ENCODE results near the gene PDE8A. TPM values are rescaled to one million over a fixed set of nuclear protein-coding genes. Genes with fewer than 3 reads are reported as not detected.

The PDE8A gene
- total and polyA plus RNA-seq, 2 of the 4 experiments (the other 2 are of a cell fraction) = 32.4 to 35.9 TPM

GRCh38 chr15:84950570-84951111 lies 31.0 kb upstream of the PDE8A start:
- Histone ChIP-seq H3K18ac (ENCODE audit: low read depth, low read length) (no peak overlapping the region), H3K9me1 (ENCODE audit: insufficient read depth, low read length) (peaks cover 19% of the 10 kb centered on the region), H4K8ac (ENCODE audit: low read depth in 2 of 2, low read length in 2 of 2) (no peak overlapping the region), H2BK15ac (ENCODE audit: low read depth, low read length) (no peak overlapping the region), H3K79me1 (ENCODE audit: low read depth in 1 of 2, low read length in 2 of 2) (peaks cover 0 to 8% of the 10 kb centered on the region in 2 experiments; a peak in 1 of 4 replicates), H3K14ac (replicated peaks; ENCODE audit: low read depth, low read length) (0 out of 2 replicates have a peak overlapping the region, but pooled peaks have one; percentile 40), H4K5ac (ENCODE audit: low read depth, low read length) (no peak overlapping the region), H3K4me1 (ENCODE audit: control insufficient read depth, insufficient read depth, low read length) (peaks cover 13% of the 10 kb centered on the region), H3K27ac (ENCODE audit: insufficient read depth, low read length) (no peak overlapping the region), H4K20me1 (ENCODE audit: insufficient read depth, low read length) (no peaks in the 10 kb centered on the region), H3K23ac (ENCODE audit: low read depth, low read length) (no peak overlapping the region), H3K4ac (ENCODE audit: low read depth, low read length) (no peak overlapping the region), H3K4me2 (ENCODE audit: low read depth, low read length) (no peak overlapping the region), H2BK20ac (ENCODE audit: low read depth, low read length) (no peak overlapping the region), H2AK5ac (ENCODE audit: low read depth, low read length) (peak overlapping the region; percentile 19; the same call in 1 of the 2 replicates), H3K56ac (ENCODE audit: extremely low read depth, insufficient read depth, low read length) (no peak overlapping the region), H2AFZ (replicated peaks; ENCODE audit: low read length, poor library complexity) (no peak overlapping the region), H3K27me3 (ENCODE audit: control insufficient read depth, insufficient read depth, low read length) (no peaks in the 10 kb centered on the region), H2AK9ac (replicated peaks; ENCODE audit: low read depth, low read length, poor library complexity) (no peak overlapping the region), H4K91ac (ENCODE audit: insufficient read depth, low read depth, low read length) (no peak overlapping the region), H3K9me3 (ENCODE audit: control insufficient read depth, insufficient read depth, low read length) (no peaks in the 10 kb centered on the region), H2BK120ac (ENCODE audit: low read depth, low read length) (no peak overlapping the region), H3K4me3 (ENCODE audit: insufficient read depth, low read depth, low read length) (no peak overlapping the region), H3K36me3 (ENCODE audit: control insufficient read depth, insufficient read depth, low read length) (no peaks in the 10 kb centered on the region), H2BK5ac (ENCODE audit: low read depth, low read length, poor library complexity, severe bottlenecking) (no peak overlapping the region), H3K9ac (ENCODE audit: low read depth, low read length) (no peak overlapping the region)
- POLR2A ChIA-PET (ENCODE audit: unreplicated experiment) = no interaction called here
- dilution Hi-C loops (cut with HindIII; ENCODE audit: low sequenced_read_pairs, unreplicated experiment) = loop anchor here (10.0 kb wide), 1 partner anchor 94 kb away; no protein-coding TSS in a partner anchor
- TF ChIP-seq BHLHE40 (IDR thresholded peaks at IDR 0.05; ENCODE audit: low read depth, low read length) (no peak), CHD1 (IDR thresholded peaks at IDR 0.05; ENCODE audit: low read depth, low read length) (no peak), RCOR1 (IDR thresholded peaks at IDR 0.05; ENCODE audit: insufficient replicate concordance, low read length) (no peak), MAZ (IDR thresholded peaks at IDR 0.05; ENCODE audit: borderline replicate concordance, low read depth, low read length) (no peak), CEBPB (IDR thresholded peaks at IDR 0.05; ENCODE audit: low read depth, low read length) (no peak), ELK1 (IDR thresholded peaks at IDR 0.05; ENCODE audit: borderline replicate concordance, low read depth, low read length) (no peak), MXI1 (IDR thresholded peaks at IDR 0.05; ENCODE audit: borderline replicate concordance, low read depth, low read length) (no peak), MAFK (IDR thresholded peaks at IDR 0.05; ENCODE audit: low read depth, low read length) (no peak)
- TF ChIP-seq, protein P1, sequence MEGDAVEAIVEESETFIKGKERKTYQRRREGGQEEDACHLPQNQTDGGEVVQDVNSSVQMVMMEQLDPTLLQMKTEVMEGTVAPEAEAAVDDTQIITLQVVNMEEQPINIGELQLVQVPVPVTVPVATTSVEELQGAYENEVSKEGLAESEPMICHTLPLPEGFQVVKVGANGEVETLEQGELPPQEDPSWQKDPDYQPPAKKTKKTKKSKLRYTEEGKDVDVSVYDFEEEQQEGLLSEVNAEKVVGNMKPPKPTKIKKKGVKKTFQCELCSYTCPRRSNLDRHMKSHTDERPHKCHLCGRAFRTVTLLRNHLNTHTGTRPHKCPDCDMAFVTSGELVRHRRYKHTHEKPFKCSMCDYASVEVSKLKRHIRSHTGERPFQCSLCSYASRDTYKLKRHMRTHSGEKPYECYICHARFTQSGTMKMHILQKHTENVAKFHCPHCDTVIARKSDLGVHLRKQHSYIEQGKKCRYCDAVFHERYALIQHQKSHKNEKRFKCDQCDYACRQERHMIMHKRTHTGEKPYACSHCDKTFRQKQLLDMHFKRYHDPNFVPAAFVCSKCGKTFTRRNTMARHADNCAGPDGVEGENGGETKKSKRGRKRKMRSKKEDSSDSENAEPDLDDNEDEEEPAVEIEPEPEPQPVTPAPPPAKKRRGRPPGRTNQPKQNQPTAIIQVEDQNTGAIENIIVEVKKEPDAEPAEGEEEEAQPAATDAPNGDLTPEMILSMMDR (conservative IDR thresholded peaks at IDR 0.05; ENCODE audit: low read depth, low read length) = no peak
- TF ChIP-seq, protein P2, sequence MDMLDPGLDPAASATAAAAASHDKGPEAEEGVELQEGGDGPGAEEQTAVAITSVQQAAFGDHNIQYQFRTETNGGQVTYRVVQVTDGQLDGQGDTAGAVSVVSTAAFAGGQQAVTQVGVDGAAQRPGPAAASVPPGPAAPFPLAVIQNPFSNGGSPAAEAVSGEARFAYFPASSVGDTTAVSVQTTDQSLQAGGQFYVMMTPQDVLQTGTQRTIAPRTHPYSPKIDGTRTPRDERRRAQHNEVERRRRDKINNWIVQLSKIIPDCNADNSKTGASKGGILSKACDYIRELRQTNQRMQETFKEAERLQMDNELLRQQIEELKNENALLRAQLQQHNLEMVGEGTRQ (IDR thresholded peaks at IDR 0.05; ENCODE audit: low read depth, low read length) = no peak
- intact Hi-C loops (cut with micrococcal nuclease) = no loop called here
- no TSS peak for BruUV-seq (replicated peaks)
- in situ Hi-C loops (cut with MboI; ENCODE audit: low sequenced_read_pairs) = loop anchor here (25.0 kb wide), 1 partner anchor 337 kb away; no protein-coding TSS in a partner anchor
- no peak for DNase-seq
- ATAC-seq (ENCODE audit: low read depth) = no peak
- 68% methylated on average over 5 of the region's 7 CpGs; no CpG with 5 or more reads in 1 of the 2 experiments for WGBS, 2 experiments (ENCODE audit: extremely low coverage in 2 of 2, insufficient read length in 1 of 2)
- CTCF ChIA-PET = no interaction called here
